Uterus (tissue), 4 donors: ENCODE data around the gene NPHP1. TPM values are rescaled to one million over a fixed set of nuclear protein-coding genes. Genes with fewer than 3 reads are reported as not detected.
"Not testable (repeated sequence)": the region's sequence is repeated elsewhere in the genome, so short reads cannot be mapped to it uniquely, and the experiment has no call there.

Source experiments
- DNase-seq, 2 donors: peaks; one replicate each; pipeline ENCODE4 v3.0.0-alpha.2; 2019 to 2020
- H3K27ac ChIP-seq, 2 donors: fragments of 200-600 bp; sonication (generic); 1 replicate in 1 of 2; 2 replicates in 1 of 2; pipeline ENCODE4 v1.5.1; 2016 to 2018
- H3K27me3 ChIP-seq, 2 donors: fragments of 200-600 bp; sonication (generic); one replicate each; pipeline ENCODE4 v1.5.1; 2018 to 2019; ENCODE audit warnings: control low read depth in 1 of 2
- H3K36me3 ChIP-seq, 2 donors: fragments of 200-600 bp; sonication (generic); one replicate each; pipeline ENCODE4 v1.5.1; 2019; ENCODE audit warnings: control low read depth in 1 of 2
- H3K4me1 ChIP-seq, 2 donors: fragments of 200-600 bp; sonication (generic); one replicate each; pipeline ENCODE4 v1.5.1; 2018 to 2019; ENCODE audit warnings: control low read depth in 1 of 2
- H3K4me3 ChIP-seq, 2 donors: fragments of 200-600 bp; sonication (generic); 1 replicate in 1 of 2; 2 replicates in 1 of 2; pipeline ENCODE4 v1.5.1; 2018 to 2019; ENCODE audit warnings: mild to moderate bottlenecking in 1 of 2
- H3K9me3 ChIP-seq, 2 donors: fragments of 200-600 bp; sonication (generic); one replicate each; pipeline ENCODE4 v1.5.1; 2019; ENCODE audit warnings: control low read depth in 1 of 2
- CTCF ChIP-seq, 4 experiments: fragments of 200-600 bp in 2 of 4; fragments of 450-650 bp in 2 of 4; sonication (generic) in 2 of 4; IDR thresholded peaks; one replicate each; pipeline ENCODE4 v1.5.1; 2016 to 2019; ENCODE audit warnings: antibody characterized with exemption in 4 of 4, mild to moderate bottlenecking in 2 of 4, moderate library complexity in 1 of 4
- POLR2A ChIP-seq, 2 donors: fragments of 450-650 bp; IDR thresholded peaks; one replicate each; pipeline ENCODE4 v1.6.1; 2016; ENCODE audit warnings: antibody characterized with exemption in 2 of 2, mild to moderate bottlenecking in 1 of 2, moderate library complexity in 1 of 2
- intact Hi-C: fragments of 100-400 bp; cut with DNase I; formaldehyde crosslinking; loops from one replicate; pipeline ENCODE4 v1.15.1; 2023; ENCODE audit warnings: low total_unique reads
- microRNA-seq: library from miRNA; unstranded; fragments of <30 nt; microRNA quantifications from one replicate; pipeline ENCODE4, GENCODE V29; 2016; ENCODE audit warnings: borderline microRNAs expressed, borderline replicate concordance
- small RNA-seq: library from RNA; depleted of rRNA; stranded (forward); fragments of <200 nt; gene quantifications from one replicate; pipeline ENCODE3, GENCODE V24; 2016
- total RNA-seq, 4 donors: library from RNA; depleted of rRNA in 3 of 4; stranded (reverse); fragments of >200 nt in 3 of 4; gene quantifications; one replicate each; pipeline versions ENCODE4 v1.1.0 to v1.2.4, GENCODE V29; 2014 to 2023
- donor health status: DM: yes; HTN: yes; CAD: no.

Gene NPHP1
- total RNA-seq, 4 donors from 2014 or later = 9.4 to 35.6 (median 17.2) TPM

GRCh38 chr2:110095994-110096633 is 108.7 kb downstream of the NPHP1 start:
- no peak for DNase-seq
- H3K27ac ChIP-seq = no peak overlapping the region
- no peaks in the 10 kb centered on the region for H3K27me3 ChIP-seq
- no peaks in the 10 kb centered on the region for H3K4me1 ChIP-seq
- no peaks in the 10 kb centered on the region for H3K9me3 ChIP-seq
- TF ChIP-seq CTCF (IDR thresholded peaks at IDR 0.05) (no peak), POLR2A (IDR thresholded peaks at IDR 0.05) (no peak)
- H3K36me3 ChIP-seq = no peaks in the 10 kb centered on the region
- H3K4me3 ChIP-seq = no peak overlapping the region
- intact Hi-C loops = no loop called here

- DNase-seq, intact Hi-C loops, H3K4me1 ChIP-seq, H3K27ac ChIP-seq, H3K27me3 ChIP-seq, H3K4me3 ChIP-seq, H3K36me3 ChIP-seq, H3K9me3 ChIP-seq: not testable (repeated sequence)
These were observed 109.8 kb downstream of the NPHP1 start for GRCh38 chr2:110094884-110095534.

- H3K27ac ChIP-seq, H3K36me3 ChIP-seq, intact Hi-C loops, DNase-seq, H3K27me3 ChIP-seq, H3K4me1 ChIP-seq, H3K4me3 ChIP-seq, H3K9me3 ChIP-seq: not testable (repeated sequence)
These were observed 110.9 kb downstream of the NPHP1 start for GRCh38 chr2:110093924-110094323.

- H3K27me3 ChIP-seq, H3K4me1 ChIP-seq, DNase-seq, H3K27ac ChIP-seq, H3K4me3 ChIP-seq, H3K36me3 ChIP-seq, H3K9me3 ChIP-seq, intact Hi-C loops: not testable (repeated sequence)
These were observed 114.6 kb downstream of the NPHP1 start for GRCh38 chr2:110090164-110090563.

- DNase-seq, H3K9me3 ChIP-seq, intact Hi-C loops, H3K27ac ChIP-seq, H3K36me3 ChIP-seq, H3K4me3 ChIP-seq, H3K27me3 ChIP-seq, H3K4me1 ChIP-seq: not testable (repeated sequence)
These were observed 121.1 kb downstream of the NPHP1 start for GRCh38 chr2:110083757-110084156.

GRCh38 chr2:110083162-110083561 is 121.7 kb downstream of the NPHP1 start:
- H3K9me3 ChIP-seq, DNase-seq, H3K4me3 ChIP-seq, H3K4me1 ChIP-seq, H3K36me3 ChIP-seq, H3K27me3 ChIP-seq, H3K27ac ChIP-seq, intact Hi-C loops: not testable (repeated sequence)

- H3K9me3 ChIP-seq, H3K36me3 ChIP-seq, H3K4me1 ChIP-seq, DNase-seq, H3K4me3 ChIP-seq, H3K27ac ChIP-seq, H3K27me3 ChIP-seq, intact Hi-C loops: not testable (repeated sequence)
These were observed 126.7 kb downstream of the NPHP1 start for GRCh38 chr2:110078104-110078503.

GRCh38 chr2:110075896-110076295 is 128.9 kb downstream of the NPHP1 start:
- H3K4me3 ChIP-seq, H3K36me3 ChIP-seq, H3K9me3 ChIP-seq, H3K27ac ChIP-seq, H3K27me3 ChIP-seq, intact Hi-C loops, H3K4me1 ChIP-seq, DNase-seq: not testable (repeated sequence)

Small RNAs within 50 kb of the gene (microRNA-seq; reads per million reads assigned to microRNA genes)
- not detected for gene MIR4436B1

Small RNAs within 50 kb of the gene (small RNA-seq; reads per million reads assigned to genes)
- not detected for gene MIR4436B1

Other genes starting within 250 kb of the NPHP1 start
- 10 to 100 TPM in 3 of 4 donors, under 1 TPM in 1; 0.59 to 46.4 (median 16.4) TPM for gene MALL, start 89.2 kb downstream of the NPHP1 start, total RNA-seq
- gene MTLN, start 7.5 kb upstream of the NPHP1 start, total RNA-seq = 10 to 100 TPM; 12.6 to 54.7 (median 22.7) TPM